C4-2B (cell line): ENCODE measurements around the gene NHLH2.

Experiments
- H3K27ac ChIP-seq: fragments of 450-650 bp; 2 replicates; pipeline ENCODE4 v1.5.1; 2017
- CTCF ChIP-seq: fragments of 450-650 bp; conservative IDR thresholded peaks from 2 replicates; pipeline ENCODE4 v1.5.1; 2017; ENCODE audit warnings: mild to moderate bottlenecking
- ZFX ChIP-seq: fragments of 450-650 bp; IDR thresholded peaks from 2 replicates; pipeline ENCODE4 v1.6.1; 2017

Gene NHLH2

GRCh38 chr1:115862403-115862802 is 21.5 kb upstream of the NHLH2 start:
- TF ChIP-seq ZFX (no peak), CTCF (no peak)
- H3K27ac ChIP-seq = peak overlapping the region; percentile 38

- H3K27ac ChIP-seq = no peak overlapping the region
- no peak for TF ChIP-seq ZFX
- no peak for TF ChIP-seq CTCF
Observed at GRCh38 chr1:115854005-115854404, 13.1 kb upstream of the NHLH2 start.

DNA sequence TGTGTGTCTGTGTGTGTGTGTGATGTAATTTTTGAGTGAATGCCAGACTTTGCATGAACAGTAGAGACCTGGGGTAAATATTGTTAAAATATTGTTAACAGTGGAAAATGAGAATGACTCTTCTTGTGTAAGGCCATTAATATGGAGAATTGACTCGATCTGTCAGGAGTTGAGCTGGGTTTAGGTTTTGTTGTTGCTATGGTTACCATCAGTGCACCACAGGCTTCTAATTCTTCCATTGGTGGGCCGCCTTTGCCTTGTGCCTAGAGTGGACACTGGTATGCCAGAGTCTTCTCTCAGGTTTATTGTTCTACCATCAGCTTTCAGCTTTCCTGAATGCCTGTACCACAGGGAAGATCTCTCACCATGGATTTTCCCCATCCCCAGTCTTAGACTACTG is 10.0 kb upstream of the NHLH2 start:
- TF ChIP-seq ZFX = no peak
- TF ChIP-seq CTCF = no peak
- H3K27ac ChIP-seq = no peak overlapping the region

GRCh38 chr1:115847787-115848186 is 6.9 kb upstream of the NHLH2 start:
- no peak overlapping the region for H3K27ac ChIP-seq
- no peak for TF ChIP-seq ZFX
- TF ChIP-seq CTCF = no peak

DNA sequence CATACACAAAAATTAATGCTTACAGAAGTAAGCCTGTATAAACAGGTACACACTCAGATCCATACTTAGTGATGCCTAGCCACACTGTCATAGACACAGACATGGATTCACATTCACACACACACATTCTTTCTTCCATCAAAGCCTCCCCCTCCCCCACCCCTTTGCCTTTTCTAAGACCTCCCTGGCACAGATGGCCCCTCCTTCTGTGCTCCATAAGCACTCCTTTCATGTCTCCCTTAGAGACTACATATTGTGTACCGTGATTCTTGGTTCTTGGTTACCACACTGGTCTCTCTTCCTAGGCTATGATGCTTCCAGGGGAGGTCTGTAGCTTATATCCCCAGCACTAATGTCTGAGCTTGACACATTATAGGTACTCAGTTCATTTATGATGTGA is 2.0 kb upstream of the NHLH2 start:
- H3K27ac ChIP-seq = no peak overlapping the region
- TF ChIP-seq CTCF = no peak
- no peak for TF ChIP-seq ZFX

DNA sequence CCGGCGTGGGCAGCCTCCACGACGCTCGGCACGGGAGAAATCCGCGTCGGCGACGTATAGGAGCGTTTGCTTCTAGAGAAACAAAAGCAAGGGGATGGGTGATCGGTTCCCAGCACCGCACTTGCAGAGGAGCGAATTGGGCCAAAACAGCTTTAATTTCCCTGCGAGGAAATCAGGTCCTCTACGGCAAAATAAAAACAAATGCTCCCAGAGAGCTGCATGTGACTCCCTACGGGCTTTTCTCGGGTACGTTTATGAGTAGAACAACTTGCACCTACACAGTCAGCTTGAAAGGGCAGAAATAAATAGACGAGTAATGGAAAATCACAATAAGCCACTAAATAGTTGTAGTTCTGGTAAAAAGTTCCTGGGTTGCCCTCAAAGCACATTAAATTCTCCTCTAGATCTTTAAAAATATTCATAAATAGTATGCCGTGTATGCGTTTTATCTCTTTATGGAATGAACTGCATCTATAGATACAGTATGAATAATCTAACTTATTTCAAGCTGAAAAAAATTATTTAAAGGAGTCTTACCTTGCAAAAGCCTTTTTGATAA is 1.2 kb downstream of the NHLH2 start:
- no peak overlapping the region for H3K27ac ChIP-seq
- no peak for TF ChIP-seq ZFX
- TF ChIP-seq CTCF = no peak

GRCh38 chr1:115839029-115839678 is 1.8 kb downstream of the NHLH2 start:
- no peak for TF ChIP-seq ZFX
- no peak for TF ChIP-seq CTCF
- H3K27ac ChIP-seq = no peak overlapping the region
